ENCODE results near the gene SPIN2A. TPM values are rescaled to one million over a fixed set of nuclear protein-coding genes. Genes with fewer than 3 reads are reported as not detected.
"Not testable (repeated sequence)": the region's sequence is repeated elsewhere in the genome, so short reads cannot be mapped to it uniquely, and the experiment has no call there.

The SPIN2A gene
- polyA plus RNA-seq, 1 donor from 2014 or later: 2.5 TPM

DNA sequence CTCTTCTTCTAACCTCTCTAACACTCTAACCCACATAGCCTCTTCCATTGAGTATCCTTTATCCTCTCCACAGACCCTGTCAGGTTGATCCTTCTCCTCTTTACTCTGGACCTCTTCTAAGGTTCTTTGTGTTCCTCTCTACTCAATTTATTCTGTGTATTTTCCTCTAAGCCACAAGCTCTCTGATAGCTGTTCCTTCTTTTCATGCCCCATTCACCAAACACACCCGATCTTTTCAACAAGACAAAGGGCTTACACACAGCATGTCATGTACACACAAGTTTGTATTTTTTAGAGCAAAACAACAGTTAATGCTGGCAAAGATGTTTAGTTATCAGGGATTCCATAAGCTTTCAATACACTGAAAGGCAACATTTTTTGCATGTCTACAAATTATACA, 17.8 kb downstream of the SPIN2A start:
- Histone ChIP-seq H3K36me3 (ENCODE audit: insufficient read depth, low read length) (no peaks in the 10 kb centered on the region), H3K9me3 (ENCODE audit: low read length) (no peaks in the 10 kb centered on the region), H2AFZ (ENCODE audit: low read depth, low read length) (no peak overlapping the region), H3K27me3 (ENCODE audit: insufficient read depth, low read depth, low read length) (no peaks in the 10 kb centered on the region), H3F3A (ENCODE audit: insufficient read depth, low read length, poor library complexity, severe bottlenecking) (no peaks in the 10 kb centered on the region), H3K79me2 (replicated peaks; ENCODE audit: insufficient read depth, low read length) (no peaks in the 10 kb centered on the region), H3K4me2 (ENCODE audit: low read length) (no peak overlapping the region), H3K9me2 (ENCODE audit: insufficient read depth, low read length) (no peaks in the 10 kb centered on the region), H3K9ac (ENCODE audit: low read length) (no peak overlapping the region), H4K20me1 (ENCODE audit: insufficient read depth) (no peaks in the 10 kb centered on the region), H3K4me3 (ENCODE audit: low read length) (no peak overlapping the region), H3K27ac (ENCODE audit: low read length) (no peak overlapping the region)
- TF ChIP-seq TAF1 (IDR thresholded peaks at IDR 0.05; ENCODE audit: low read depth): no peak
- no peak for TF ChIP-seq SMC3 (conservative IDR thresholded peaks at IDR 0.05; ENCODE audit: poor library complexity)
- TF ChIP-seq, protein P1, sequence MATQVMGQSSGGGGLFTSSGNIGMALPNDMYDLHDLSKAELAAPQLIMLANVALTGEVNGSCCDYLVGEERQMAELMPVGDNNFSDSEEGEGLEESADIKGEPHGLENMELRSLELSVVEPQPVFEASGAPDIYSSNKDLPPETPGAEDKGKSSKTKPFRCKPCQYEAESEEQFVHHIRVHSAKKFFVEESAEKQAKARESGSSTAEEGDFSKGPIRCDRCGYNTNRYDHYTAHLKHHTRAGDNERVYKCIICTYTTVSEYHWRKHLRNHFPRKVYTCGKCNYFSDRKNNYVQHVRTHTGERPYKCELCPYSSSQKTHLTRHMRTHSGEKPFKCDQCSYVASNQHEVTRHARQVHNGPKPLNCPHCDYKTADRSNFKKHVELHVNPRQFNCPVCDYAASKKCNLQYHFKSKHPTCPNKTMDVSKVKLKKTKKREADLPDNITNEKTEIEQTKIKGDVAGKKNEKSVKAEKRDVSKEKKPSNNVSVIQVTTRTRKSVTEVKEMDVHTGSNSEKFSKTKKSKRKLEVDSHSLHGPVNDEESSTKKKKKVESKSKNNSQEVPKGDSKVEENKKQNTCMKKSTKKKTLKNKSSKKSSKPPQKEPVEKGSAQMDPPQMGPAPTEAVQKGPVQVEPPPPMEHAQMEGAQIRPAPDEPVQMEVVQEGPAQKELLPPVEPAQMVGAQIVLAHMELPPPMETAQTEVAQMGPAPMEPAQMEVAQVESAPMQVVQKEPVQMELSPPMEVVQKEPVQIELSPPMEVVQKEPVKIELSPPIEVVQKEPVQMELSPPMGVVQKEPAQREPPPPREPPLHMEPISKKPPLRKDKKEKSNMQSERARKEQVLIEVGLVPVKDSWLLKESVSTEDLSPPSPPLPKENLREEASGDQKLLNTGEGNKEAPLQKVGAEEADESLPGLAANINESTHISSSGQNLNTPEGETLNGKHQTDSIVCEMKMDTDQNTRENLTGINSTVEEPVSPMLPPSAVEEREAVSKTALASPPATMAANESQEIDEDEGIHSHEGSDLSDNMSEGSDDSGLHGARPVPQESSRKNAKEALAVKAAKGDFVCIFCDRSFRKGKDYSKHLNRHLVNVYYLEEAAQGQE (IDR thresholded peaks at IDR 0.05; ENCODE audit: borderline replicate concordance): no peak
- no peak for TF ChIP-seq EZH2 (IDR thresholded peaks at IDR 0.05; ENCODE audit: borderline replicate concordance, insufficient read depth, low read length, poor library complexity, severe bottlenecking)
- TF ChIP-seq, protein P2, sequence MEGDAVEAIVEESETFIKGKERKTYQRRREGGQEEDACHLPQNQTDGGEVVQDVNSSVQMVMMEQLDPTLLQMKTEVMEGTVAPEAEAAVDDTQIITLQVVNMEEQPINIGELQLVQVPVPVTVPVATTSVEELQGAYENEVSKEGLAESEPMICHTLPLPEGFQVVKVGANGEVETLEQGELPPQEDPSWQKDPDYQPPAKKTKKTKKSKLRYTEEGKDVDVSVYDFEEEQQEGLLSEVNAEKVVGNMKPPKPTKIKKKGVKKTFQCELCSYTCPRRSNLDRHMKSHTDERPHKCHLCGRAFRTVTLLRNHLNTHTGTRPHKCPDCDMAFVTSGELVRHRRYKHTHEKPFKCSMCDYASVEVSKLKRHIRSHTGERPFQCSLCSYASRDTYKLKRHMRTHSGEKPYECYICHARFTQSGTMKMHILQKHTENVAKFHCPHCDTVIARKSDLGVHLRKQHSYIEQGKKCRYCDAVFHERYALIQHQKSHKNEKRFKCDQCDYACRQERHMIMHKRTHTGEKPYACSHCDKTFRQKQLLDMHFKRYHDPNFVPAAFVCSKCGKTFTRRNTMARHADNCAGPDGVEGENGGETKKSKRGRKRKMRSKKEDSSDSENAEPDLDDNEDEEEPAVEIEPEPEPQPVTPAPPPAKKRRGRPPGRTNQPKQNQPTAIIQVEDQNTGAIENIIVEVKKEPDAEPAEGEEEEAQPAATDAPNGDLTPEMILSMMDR (IDR thresholded peaks at IDR 0.05; ENCODE audit: poor library complexity, severe bottlenecking): no peak
- TF ChIP-seq MXI1 (conservative IDR thresholded peaks at IDR 0.05; ENCODE audit: poor library complexity, severe bottlenecking): no peak
- TF ChIP-seq EP300 (conservative IDR thresholded peaks at IDR 0.05; ENCODE audit: poor library complexity, severe bottlenecking): no peak
- TF ChIP-seq RAD21 (conservative IDR thresholded peaks at IDR 0.05): no peak
- TF ChIP-seq POLR2AphosphoS5 (IDR thresholded peaks at IDR 0.05): no peak

DNA sequence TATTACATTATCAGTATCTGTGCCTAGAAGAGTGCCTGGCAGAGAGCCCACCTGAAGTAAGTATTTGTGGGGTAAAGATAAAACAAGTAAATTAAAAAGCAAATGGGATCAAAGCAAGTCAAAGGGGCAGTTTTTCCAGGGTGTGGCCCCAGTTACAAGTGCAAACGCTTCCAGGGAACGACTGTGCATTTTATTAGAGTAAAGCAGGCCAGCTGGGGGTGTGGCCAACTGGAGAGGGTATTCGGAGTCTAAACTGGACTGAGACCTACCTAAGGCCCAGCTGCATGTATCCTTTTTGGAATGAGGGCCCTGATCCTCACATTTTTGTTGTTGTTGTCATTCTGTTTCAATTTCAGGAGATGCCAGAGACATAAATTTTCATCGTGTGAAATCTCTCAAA, 19.6 kb downstream of the SPIN2A start:
- not testable (repeated sequence) for H4K20me1 ChIP-seq (ENCODE audit: insufficient read depth); H3K27ac ChIP-seq (ENCODE audit: low read length); H3K27me3 ChIP-seq (ENCODE audit: insufficient read depth, low read depth, low read length); H3K36me3 ChIP-seq (ENCODE audit: insufficient read depth, low read length); H3K9me3 ChIP-seq (ENCODE audit: low read length); H2AFZ ChIP-seq (ENCODE audit: low read depth, low read length); H3K9ac ChIP-seq (ENCODE audit: low read length); H3K79me2 ChIP-seq (replicated peaks; ENCODE audit: insufficient read depth, low read length); H3K9me2 ChIP-seq (ENCODE audit: insufficient read depth, low read length); H3K4me3 ChIP-seq (ENCODE audit: low read length); H3K4me2 ChIP-seq (ENCODE audit: low read length); H3F3A ChIP-seq (ENCODE audit: insufficient read depth, low read length, poor library complexity, severe bottlenecking)

- no peaks in the 10 kb centered on the region for H3K27me3 ChIP-seq (ENCODE audit: insufficient read depth, low read depth, low read length)
- no peak overlapping the region for H3K27ac ChIP-seq (ENCODE audit: low read length)
- no peaks in the 10 kb centered on the region for H3K9me2 ChIP-seq (ENCODE audit: insufficient read depth, low read length)
- H2AFZ ChIP-seq (ENCODE audit: low read depth, low read length): no peak overlapping the region
- H3K79me2 ChIP-seq (replicated peaks; ENCODE audit: insufficient read depth, low read length): no peaks in the 10 kb centered on the region
- no peak for TF ChIP-seq MXI1 (conservative IDR thresholded peaks at IDR 0.05; ENCODE audit: poor library complexity, severe bottlenecking)
- TF ChIP-seq POLR2AphosphoS5 (IDR thresholded peaks at IDR 0.05): no peak
- TF ChIP-seq EP300 (conservative IDR thresholded peaks at IDR 0.05; ENCODE audit: poor library complexity, severe bottlenecking): no peak
- TF ChIP-seq, protein P2 (IDR thresholded peaks at IDR 0.05; ENCODE audit: poor library complexity, severe bottlenecking): no peak
- no peak for TF ChIP-seq RAD21 (conservative IDR thresholded peaks at IDR 0.05)
- TF ChIP-seq EZH2 (IDR thresholded peaks at IDR 0.05; ENCODE audit: borderline replicate concordance, insufficient read depth, low read length, poor library complexity, severe bottlenecking): no peak
- TF ChIP-seq SMC3 (conservative IDR thresholded peaks at IDR 0.05; ENCODE audit: poor library complexity): no peak
- no peak for TF ChIP-seq TAF1 (IDR thresholded peaks at IDR 0.05; ENCODE audit: low read depth)
- TF ChIP-seq, protein P1 (IDR thresholded peaks at IDR 0.05; ENCODE audit: borderline replicate concordance): no peak
- no peak overlapping the region for H3K9ac ChIP-seq (ENCODE audit: low read length)
- H4K20me1 ChIP-seq (ENCODE audit: insufficient read depth): no peaks in the 10 kb centered on the region
- no peaks in the 10 kb centered on the region for H3K9me3 ChIP-seq (ENCODE audit: low read length)
- no peak overlapping the region for H3K4me2 ChIP-seq (ENCODE audit: low read length)
- no peak overlapping the region for H3K4me3 ChIP-seq (ENCODE audit: low read length)
- H3F3A ChIP-seq (ENCODE audit: insufficient read depth, low read length, poor library complexity, severe bottlenecking): no peaks in the 10 kb centered on the region
- no peaks in the 10 kb centered on the region for H3K36me3 ChIP-seq (ENCODE audit: insufficient read depth, low read length)
These were observed 32.2 kb downstream of the SPIN2A start for GRCh38 chrX:57104921-57105398.
